ENCODE measurements around the gene GABRB2.

Gene GABRB2

GRCh38 chr5:161546470-161547301, at the start of gene GABRB2:
Gene GABRB2 (minus strand): TSS chr5:161546725. CDS start chr5:161546643, 82 bp downstream.
- Histone ChIP-seq H3K9me3 (ENCODE audit: insufficient read depth, low read depth, low read length) (no peaks in the 10 kb centered on the region), H3K4me3 (ENCODE audit: low read length) (peak within 1 kb of the TSS; percentile 76), H3K4me1 (ENCODE audit: insufficient read depth, low read length) (peaks cover 14% of the 10 kb centered on the region; the same call in 1 of the 2 replicates), H3K9ac (ENCODE audit: low read depth, low read length) (no peak within 1 kb of the TSS; the same call in none of the 2 replicates), H3K27me3 (ENCODE audit: insufficient read depth, low read length) (peaks cover 67% of the 10 kb centered on the region), H3K27ac (ENCODE audit: low read length) (no peak within 1 kb of the TSS), H3K36me3 (ENCODE audit: insufficient read depth, low read depth, low read length) (no peaks in the 10 kb centered on the region)

DNA sequence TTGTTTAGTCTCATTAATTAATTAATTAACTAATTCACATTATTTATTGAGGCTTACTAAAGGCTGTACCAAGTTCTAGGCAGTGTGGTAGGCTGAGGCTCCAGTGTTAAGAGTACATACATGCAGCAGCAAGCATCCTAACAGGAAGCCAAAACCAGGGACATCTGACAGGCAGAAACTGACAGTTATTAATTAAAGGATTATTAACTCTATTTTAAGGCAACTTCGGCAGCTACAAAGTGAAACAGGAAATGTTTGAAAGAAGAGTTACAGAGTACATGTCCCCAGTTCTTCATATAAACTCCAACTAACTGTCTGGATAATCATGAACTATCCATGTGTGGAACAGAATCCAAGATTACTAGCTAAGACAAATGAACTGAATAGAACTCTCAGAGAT, 39.3 kb upstream of the GABRB2 start:
- no peak overlapping the region for H3K9ac ChIP-seq (ENCODE audit: low read depth, low read length)
- no peak overlapping the region for H3K27ac ChIP-seq (ENCODE audit: low read length)
- no peaks in the 10 kb centered on the region for H3K36me3 ChIP-seq (ENCODE audit: insufficient read depth, low read depth, low read length)
- no peak overlapping the region for H3K4me3 ChIP-seq (ENCODE audit: low read length)
- no peaks in the 10 kb centered on the region for H3K27me3 ChIP-seq (ENCODE audit: insufficient read depth, low read length)
- no peaks in the 10 kb centered on the region for H3K9me3 ChIP-seq (ENCODE audit: insufficient read depth, low read depth, low read length)
- H3K4me1 ChIP-seq (ENCODE audit: insufficient read depth, low read length), result no peaks in the 10 kb centered on the region

DNA sequence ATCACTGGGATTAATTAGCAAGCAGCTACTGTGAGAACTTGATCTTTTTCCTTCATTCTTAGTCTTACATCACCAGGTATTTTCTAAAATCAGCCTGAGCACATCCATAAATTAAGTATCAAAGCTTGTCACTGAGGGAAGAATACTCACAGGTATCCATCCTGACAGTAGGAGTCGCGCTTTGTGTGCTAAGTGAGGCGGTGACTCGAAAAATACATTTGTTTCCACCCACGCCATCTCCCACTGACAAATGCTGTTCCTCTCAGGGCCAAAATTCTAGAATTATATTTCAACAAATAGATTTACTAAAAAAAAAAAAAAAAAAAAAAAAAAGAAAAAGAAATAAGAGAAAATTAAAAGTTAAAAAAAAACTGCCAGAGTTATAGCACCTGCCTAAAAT, 34.1 kb upstream of the GABRB2 start:
- H3K27ac ChIP-seq (ENCODE audit: low read length), result no peak overlapping the region
- no peaks in the 10 kb centered on the region for H3K9me3 ChIP-seq (ENCODE audit: insufficient read depth, low read depth, low read length)
- H3K36me3 ChIP-seq (ENCODE audit: insufficient read depth, low read depth, low read length), result no peaks in the 10 kb centered on the region
- H3K4me3 ChIP-seq (ENCODE audit: low read length), result no peak overlapping the region
- H3K27me3 ChIP-seq (ENCODE audit: insufficient read depth, low read length), result no peaks in the 10 kb centered on the region
- no peak overlapping the region for H3K9ac ChIP-seq (ENCODE audit: low read depth, low read length)
- no peaks in the 10 kb centered on the region for H3K4me1 ChIP-seq (ENCODE audit: insufficient read depth, low read length)

GRCh38 chr5:161572914-161573313, 26.4 kb upstream of the GABRB2 start:
- Histone ChIP-seq H3K9me3 (ENCODE audit: insufficient read depth, low read depth, low read length) (no peaks in the 10 kb centered on the region), H3K4me3 (ENCODE audit: low read length) (no peak overlapping the region)

DNA sequence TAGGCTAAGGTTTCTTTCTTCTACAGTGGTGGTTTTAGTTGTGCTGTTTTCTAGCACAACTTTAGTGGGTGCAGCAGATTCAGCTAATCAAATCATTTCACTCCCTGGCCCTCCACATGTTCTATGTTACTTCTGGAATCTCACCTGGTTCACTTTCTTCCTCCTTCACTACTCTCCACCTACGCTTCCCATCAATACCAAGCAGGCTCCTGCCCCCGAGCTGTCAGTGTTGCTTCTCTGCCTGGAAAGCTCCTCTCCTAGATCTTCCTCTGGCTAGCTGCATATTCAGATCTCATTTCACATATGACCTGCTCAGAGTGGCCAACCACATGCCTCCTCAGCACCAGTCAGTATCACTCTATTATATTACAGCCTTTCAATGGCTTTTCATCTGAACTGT, 19.6 kb upstream of the GABRB2 start:
- Histone ChIP-seq H3K27ac (ENCODE audit: low read length) (no peak overlapping the region), H3K36me3 (ENCODE audit: insufficient read depth, low read depth, low read length) (no peaks in the 10 kb centered on the region), H3K9ac (ENCODE audit: low read depth, low read length) (no peak overlapping the region), H3K9me3 (ENCODE audit: insufficient read depth, low read depth, low read length) (no peaks in the 10 kb centered on the region), H3K4me3 (ENCODE audit: low read length) (no peak overlapping the region), H3K27me3 (ENCODE audit: insufficient read depth, low read length) (no peaks in the 10 kb centered on the region), H3K4me1 (ENCODE audit: insufficient read depth, low read length) (peaks cover 4% of the 10 kb centered on the region; the same call in 1 of the 2 replicates)

More at GRCh38 chr5:161572914-161573313, 26.4 kb upstream of the GABRB2 start:
- Histone ChIP-seq H3K36me3 (ENCODE audit: insufficient read depth, low read depth, low read length) (no peaks in the 10 kb centered on the region), H3K27ac (ENCODE audit: low read length) (no peak overlapping the region), H3K27me3 (ENCODE audit: insufficient read depth, low read length) (no peaks in the 10 kb centered on the region), H3K9ac (ENCODE audit: low read depth, low read length) (no peak overlapping the region), H3K4me1 (ENCODE audit: insufficient read depth, low read length) (no peaks in the 10 kb centered on the region)

DNA sequence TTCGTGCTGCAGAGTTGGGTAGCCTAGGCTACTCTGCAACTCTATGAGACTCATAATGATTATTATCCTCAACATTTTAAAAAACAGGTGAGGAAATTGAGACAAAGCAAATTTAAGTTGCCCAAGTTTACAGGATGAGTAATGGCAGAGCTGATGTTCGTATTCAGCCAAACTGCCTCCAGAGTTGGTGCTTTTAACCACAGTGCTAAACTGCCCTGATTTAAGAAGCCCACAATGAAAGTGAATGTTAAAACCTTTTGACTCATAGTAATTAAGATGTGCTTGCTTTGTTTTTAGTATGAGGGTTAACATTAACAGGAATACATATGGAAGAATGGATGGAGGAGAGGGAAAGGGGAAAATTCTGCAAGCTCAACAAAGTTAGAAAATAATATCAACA, 15.9 kb upstream of the GABRB2 start:
- H3K27ac ChIP-seq (ENCODE audit: low read length), result no peak overlapping the region
- H3K4me1 ChIP-seq (ENCODE audit: insufficient read depth, low read length), result peaks cover 4% of the 10 kb centered on the region; the same call in 1 of the 2 replicates
- H3K9me3 ChIP-seq (ENCODE audit: insufficient read depth, low read depth, low read length), result no peaks in the 10 kb centered on the region
- H3K27me3 ChIP-seq (ENCODE audit: insufficient read depth, low read length), result no peaks in the 10 kb centered on the region
- H3K36me3 ChIP-seq (ENCODE audit: insufficient read depth, low read depth, low read length), result no peaks in the 10 kb centered on the region
- no peak overlapping the region for H3K9ac ChIP-seq (ENCODE audit: low read depth, low read length)
- no peak overlapping the region for H3K4me3 ChIP-seq (ENCODE audit: low read length)

- H3K9ac ChIP-seq (ENCODE audit: low read depth, low read length), result no peak overlapping the region
- peaks cover 62% of the 10 kb centered on the region for H3K27me3 ChIP-seq (ENCODE audit: insufficient read depth, low read length)
- H3K4me1 ChIP-seq (ENCODE audit: insufficient read depth, low read length), result peaks cover 14% of the 10 kb centered on the region; the same call in 1 of the 2 replicates
- no peaks in the 10 kb centered on the region for H3K36me3 ChIP-seq (ENCODE audit: insufficient read depth, low read depth, low read length)
- no peak overlapping the region for H3K27ac ChIP-seq (ENCODE audit: low read length)
- peak overlapping the region; percentile 73 for H3K4me3 ChIP-seq (ENCODE audit: low read length)
- no peaks in the 10 kb centered on the region for H3K9me3 ChIP-seq (ENCODE audit: insufficient read depth, low read depth, low read length)
These were observed 2.6 kb upstream of the GABRB2 start for GRCh38 chr5:161549106-161549505.

DNA sequence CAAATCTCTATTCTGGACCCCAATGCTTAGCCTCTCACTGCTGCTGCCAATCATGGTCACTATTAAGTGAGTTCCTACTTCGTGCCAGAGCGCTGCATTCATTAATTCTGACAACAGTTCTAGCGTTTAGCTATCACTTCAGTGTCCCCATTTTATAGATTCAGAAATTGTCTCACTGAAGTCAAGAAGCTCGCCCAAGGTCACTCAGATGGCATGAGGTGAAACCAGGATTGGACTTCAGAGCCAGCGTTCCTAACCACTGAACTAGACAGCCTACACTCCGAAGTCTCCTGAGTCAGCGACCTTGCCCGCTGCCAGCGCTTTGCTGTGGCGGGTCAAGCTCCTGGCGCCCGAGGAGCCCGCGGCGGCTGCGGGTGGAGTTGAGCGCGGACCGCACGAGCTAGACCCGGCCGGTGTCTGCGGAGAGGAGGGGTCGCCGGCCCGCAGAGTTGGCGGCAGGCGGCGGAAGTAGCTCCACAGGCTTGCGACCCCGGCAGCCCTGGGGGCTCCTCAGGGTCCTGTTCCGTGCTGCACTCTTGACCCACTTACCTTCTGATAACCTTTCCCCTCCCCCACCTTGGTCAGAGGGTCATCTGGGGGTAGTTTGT, 2.1 kb upstream of the GABRB2 start:
- no peaks in the 10 kb centered on the region for H3K36me3 ChIP-seq (ENCODE audit: insufficient read depth, low read depth, low read length)
- H3K9me3 ChIP-seq (ENCODE audit: insufficient read depth, low read depth, low read length), result no peaks in the 10 kb centered on the region
- no peak overlapping the region; the same call in 1 of the 2 replicates for H3K9ac ChIP-seq (ENCODE audit: low read depth, low read length)
- no peak overlapping the region for H3K27ac ChIP-seq (ENCODE audit: low read length)
- peak overlapping the region; percentile 73 for H3K4me3 ChIP-seq (ENCODE audit: low read length)
- peaks cover 14% of the 10 kb centered on the region; the same call in 1 of the 2 replicates for H3K4me1 ChIP-seq (ENCODE audit: insufficient read depth, low read length)
- H3K27me3 ChIP-seq (ENCODE audit: insufficient read depth, low read length), result peaks cover 67% of the 10 kb centered on the region

GRCh38 chr5:161547738-161548486, 1.4 kb upstream of the GABRB2 start:
- Histone ChIP-seq H3K4me3 (ENCODE audit: low read length) (peak overlapping the region; percentile 73), H3K27me3 (ENCODE audit: insufficient read depth, low read length) (peaks cover 67% of the 10 kb centered on the region), H3K9ac (ENCODE audit: low read depth, low read length) (no peak overlapping the region; the same call in 1 of the 2 replicates), H3K27ac (ENCODE audit: low read length) (no peak overlapping the region), H3K4me1 (ENCODE audit: insufficient read depth, low read length) (peaks cover 14% of the 10 kb centered on the region; the same call in 1 of the 2 replicates), H3K36me3 (ENCODE audit: insufficient read depth, low read depth, low read length) (no peaks in the 10 kb centered on the region), H3K9me3 (ENCODE audit: insufficient read depth, low read depth, low read length) (no peaks in the 10 kb centered on the region)

DNA sequence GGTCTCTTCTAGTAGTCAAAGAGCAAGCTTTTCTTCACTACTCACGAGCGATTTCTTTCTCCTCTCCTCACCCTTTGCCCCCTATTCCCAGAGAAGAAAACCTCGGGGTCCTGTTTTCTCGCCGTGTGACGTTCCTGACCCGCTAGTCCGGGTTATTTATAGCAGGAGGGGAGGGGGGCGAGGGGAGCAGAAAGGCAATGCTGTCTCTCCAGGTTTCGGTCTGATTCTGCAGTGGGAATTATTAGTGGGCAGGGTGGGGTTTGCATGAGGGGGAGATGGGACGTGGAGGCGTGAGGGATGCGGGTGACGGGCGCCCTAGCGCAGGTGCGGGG, 847 bp upstream of the GABRB2 start:
- Histone ChIP-seq H3K27ac (ENCODE audit: low read length) (no peak overlapping the region), H3K27me3 (ENCODE audit: insufficient read depth, low read length) (peaks cover 67% of the 10 kb centered on the region), H3K4me3 (ENCODE audit: low read length) (peak overlapping the region; percentile 73), H3K9me3 (ENCODE audit: insufficient read depth, low read depth, low read length) (no peaks in the 10 kb centered on the region), H3K4me1 (ENCODE audit: insufficient read depth, low read length) (peaks cover 14% of the 10 kb centered on the region; the same call in 1 of the 2 replicates), H3K9ac (ENCODE audit: low read depth, low read length) (no peak overlapping the region; the same call in none of the 2 replicates), H3K36me3 (ENCODE audit: insufficient read depth, low read depth, low read length) (no peaks in the 10 kb centered on the region)

DNA sequence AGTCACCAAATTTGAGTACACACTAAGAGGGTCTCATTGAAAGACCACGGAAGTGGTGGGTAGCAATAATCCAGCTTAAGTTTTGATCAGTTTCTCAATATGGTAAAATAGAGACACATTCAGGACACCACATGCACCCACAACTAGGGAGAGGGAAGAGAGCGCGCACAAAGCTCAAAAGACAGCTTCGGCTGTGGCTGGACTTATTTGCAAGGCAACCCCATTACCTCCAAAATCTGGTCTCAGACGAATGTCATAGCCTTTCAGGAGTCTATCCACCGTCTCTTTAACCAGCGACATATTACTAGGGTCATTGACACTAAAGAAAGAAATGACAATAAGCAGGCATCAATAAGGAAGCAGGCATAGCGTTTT, 443 bp downstream of the GABRB2 start:
- Histone ChIP-seq H3K4me3 (ENCODE audit: low read length) (peak overlapping the region; percentile 76), H3K4me1 (ENCODE audit: insufficient read depth, low read length) (peaks cover 14% of the 10 kb centered on the region; the same call in 1 of the 2 replicates), H3K9me3 (ENCODE audit: insufficient read depth, low read depth, low read length) (no peaks in the 10 kb centered on the region), H3K27ac (ENCODE audit: low read length) (no peak overlapping the region), H3K27me3 (ENCODE audit: insufficient read depth, low read length) (peaks cover 67% of the 10 kb centered on the region), H3K9ac (ENCODE audit: low read depth, low read length) (no peak overlapping the region), H3K36me3 (ENCODE audit: insufficient read depth, low read depth, low read length) (no peaks in the 10 kb centered on the region)
